HG02938 (cell line): Measurements from ENCODE around the gene LDLRAD2.
"Not testable (repeated sequence)": the region's sequence is repeated elsewhere in the genome, so short reads cannot be mapped to it uniquely, and the experiment has no call there.

ENCODE experiments used
- ATAC-seq: cut with Tn5 transposase; IDR thresholded peaks from one replicate; pipeline ENCODE4 v1.9.1; 2021; ENCODE audit warnings: mild to moderate bottlenecking, moderate library complexity; ENCODE audit not compliant: unreplicated experiment

LDLRAD2 gene

GRCh38 chr1:21811875-21812305, at the start of gene LDLRAD2:
Gene LDLRAD2 (plus strand): TSS chr1:21812265. CDS start chr1:21812452, 187 bp downstream.
- ATAC-seq: no peak

DNA sequence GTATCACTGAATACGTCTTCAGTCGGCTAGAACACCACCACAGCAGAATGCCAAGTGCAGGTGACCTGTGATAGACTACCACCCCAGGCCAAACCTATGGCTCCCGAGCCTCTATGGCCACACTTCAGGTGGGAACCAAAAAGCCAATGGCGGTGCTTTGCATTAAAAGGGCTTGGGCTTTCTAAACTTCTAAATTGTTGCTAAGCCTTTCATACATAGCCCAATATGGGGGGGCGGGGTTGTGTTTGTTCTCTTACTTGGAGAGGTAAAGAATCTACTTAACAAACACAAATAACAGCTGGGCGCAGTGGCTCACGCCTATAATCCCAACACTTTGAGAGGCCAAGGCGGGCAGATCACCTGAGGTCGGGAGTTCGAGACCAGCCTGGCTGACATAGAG, 48.8 kb upstream of the LDLRAD2 start:
- no peak for ATAC-seq

DNA sequence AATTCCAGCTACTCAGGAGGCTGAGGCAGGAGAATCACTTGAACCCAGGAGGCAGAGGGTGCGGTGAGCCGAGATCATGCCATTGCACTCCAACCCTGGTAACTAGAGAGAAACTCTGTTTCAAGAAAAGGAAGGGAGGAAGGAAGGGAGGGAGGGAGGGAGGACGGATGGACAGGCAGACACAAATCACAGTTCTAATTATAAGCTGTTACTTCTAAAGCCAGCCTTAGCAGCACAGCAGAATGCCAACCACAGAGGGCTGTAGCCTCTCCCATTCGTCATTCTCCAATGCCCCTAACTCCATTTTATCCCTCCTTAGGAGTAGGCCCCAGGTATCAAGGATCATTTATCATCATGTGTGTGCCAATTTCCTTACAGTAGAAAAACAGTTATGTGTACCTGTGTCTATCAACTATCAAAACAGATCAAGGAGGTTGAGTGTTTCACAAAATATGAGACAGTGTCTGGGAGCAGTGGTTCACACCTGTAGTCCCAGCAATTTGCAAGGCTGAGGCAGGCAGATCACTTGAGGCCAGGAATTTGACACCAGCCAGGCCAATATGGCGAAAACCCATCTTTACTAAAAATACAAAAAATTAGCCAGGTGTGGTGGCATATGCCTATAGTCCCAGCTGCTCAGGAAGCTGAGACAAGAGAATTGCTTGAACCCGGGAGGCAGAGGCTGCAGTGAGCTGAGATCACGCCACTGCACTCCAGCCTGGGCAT, 48.2 kb upstream of the LDLRAD2 start:
- no peak for ATAC-seq

DNA sequence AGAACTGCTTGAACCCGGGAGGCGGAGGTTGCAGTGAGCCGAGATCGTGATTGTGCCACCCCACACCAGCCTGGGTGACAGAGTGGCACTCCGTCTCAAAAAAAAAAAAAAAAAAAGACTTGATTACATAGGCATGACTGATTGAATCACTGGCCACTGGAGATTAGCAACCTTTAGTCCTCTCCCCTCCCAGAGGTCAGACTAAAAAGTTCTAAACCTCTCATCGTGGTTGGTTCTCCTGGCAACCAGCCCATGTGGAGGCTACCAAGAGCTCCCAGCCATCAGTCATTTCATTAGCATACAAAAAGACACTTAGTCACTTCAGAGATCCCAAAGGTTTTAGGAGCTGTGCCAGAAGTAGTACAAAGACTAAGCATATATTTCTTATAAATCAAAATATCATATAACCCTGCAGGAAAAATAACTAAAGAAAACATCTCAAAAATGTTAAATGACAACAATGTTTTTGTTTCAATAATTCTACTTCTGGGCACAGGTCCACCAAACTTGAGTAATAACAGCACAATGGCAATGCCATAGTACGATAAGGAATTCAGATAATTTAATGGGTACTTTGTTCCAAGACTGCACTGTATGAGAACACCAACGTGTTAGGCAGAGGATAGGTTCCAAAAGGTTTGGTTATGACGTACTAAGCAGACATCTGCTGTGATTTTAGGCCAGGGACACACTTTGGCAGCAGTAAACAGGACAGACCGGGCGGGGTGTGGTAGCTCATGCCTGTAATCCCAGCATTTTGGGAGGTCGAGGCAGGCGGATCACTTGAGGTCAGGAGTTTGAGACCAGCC, 47.2 kb upstream of the LDLRAD2 start:
- no peak for ATAC-seq

- no peak for ATAC-seq
These were observed 45.9 kb upstream of the LDLRAD2 start for GRCh38 chr1:21766210-21766609.

DNA sequence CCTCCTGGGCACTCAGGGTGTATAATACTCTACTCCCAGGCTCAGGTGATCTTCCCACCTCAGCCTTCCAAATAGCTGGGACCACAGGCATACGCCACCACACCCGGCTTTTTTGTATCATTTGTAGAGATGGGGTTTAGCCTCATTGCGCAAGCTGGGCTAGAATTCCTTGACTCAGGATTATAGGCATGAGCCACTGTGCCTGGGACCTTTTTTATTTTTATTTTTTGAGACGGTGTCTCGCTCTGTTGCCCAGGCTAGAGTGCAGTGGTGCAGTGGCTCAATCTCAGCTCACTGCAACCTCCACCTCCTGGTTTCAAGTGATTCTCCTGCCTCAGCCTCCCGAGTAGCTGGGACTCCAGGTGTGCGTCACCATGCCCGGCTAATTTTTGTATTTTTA, 45.0 kb upstream of the LDLRAD2 start:
- ATAC-seq: not testable (repeated sequence)

- ATAC-seq: no peak
These were observed 41.9 kb upstream of the LDLRAD2 start for GRCh38 chr1:21770201-21770600.

GRCh38 chr1:21770602-21771001, 41.5 kb upstream of the LDLRAD2 start:
- not testable (repeated sequence) for ATAC-seq

- not testable (repeated sequence) for ATAC-seq
These were observed 40.4 kb upstream of the LDLRAD2 start for GRCh38 chr1:21771672-21772071.

- ATAC-seq: no peak
These were observed 38.5 kb upstream of the LDLRAD2 start for GRCh38 chr1:21773585-21773984.

DNA sequence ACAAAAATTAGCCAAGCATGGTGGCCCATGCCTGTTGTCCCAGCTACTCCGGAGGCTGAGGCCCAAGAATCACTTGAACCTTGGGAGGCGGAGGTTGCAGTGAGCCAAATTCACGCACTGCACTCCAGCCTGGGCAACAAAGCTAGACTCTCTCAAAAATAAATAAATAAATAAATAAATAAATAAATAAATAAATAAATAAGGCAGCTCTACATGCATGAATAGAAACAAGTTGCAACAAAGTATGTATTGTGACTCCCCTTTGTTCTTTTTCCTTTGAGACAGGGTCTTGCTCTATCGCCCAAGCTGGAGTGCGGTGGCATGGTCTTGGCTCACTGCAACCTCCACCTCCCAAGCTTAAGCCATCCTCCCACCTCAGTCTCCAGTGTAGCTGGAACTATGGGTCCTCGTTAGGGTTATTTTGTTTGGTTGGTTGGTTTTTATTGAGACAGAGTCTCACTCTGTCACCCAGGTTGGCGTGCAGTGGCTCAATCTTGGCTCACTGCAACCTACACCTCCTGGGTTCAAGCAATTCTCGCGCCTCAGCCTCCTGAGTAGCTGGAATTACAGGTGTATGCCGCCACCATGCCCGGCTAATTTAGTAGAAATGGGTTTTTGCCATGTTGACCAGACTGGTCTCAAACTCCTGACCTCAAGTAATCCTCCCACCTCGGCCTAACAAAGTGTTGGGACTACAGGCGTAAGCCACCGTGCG, 37.1 kb upstream of the LDLRAD2 start:
- no peak for ATAC-seq

GRCh38 chr1:21775550-21775914, 36.5 kb upstream of the LDLRAD2 start:
- ATAC-seq: no peak

- ATAC-seq: no peak
These were observed 36.0 kb upstream of the LDLRAD2 start for GRCh38 chr1:21775985-21776562.

- not testable (repeated sequence) for ATAC-seq
These were observed 35.1 kb upstream of the LDLRAD2 start for GRCh38 chr1:21776925-21777324.

- no peak for ATAC-seq
These were observed 33.7 kb upstream of the LDLRAD2 start for GRCh38 chr1:21778405-21778727.

DNA sequence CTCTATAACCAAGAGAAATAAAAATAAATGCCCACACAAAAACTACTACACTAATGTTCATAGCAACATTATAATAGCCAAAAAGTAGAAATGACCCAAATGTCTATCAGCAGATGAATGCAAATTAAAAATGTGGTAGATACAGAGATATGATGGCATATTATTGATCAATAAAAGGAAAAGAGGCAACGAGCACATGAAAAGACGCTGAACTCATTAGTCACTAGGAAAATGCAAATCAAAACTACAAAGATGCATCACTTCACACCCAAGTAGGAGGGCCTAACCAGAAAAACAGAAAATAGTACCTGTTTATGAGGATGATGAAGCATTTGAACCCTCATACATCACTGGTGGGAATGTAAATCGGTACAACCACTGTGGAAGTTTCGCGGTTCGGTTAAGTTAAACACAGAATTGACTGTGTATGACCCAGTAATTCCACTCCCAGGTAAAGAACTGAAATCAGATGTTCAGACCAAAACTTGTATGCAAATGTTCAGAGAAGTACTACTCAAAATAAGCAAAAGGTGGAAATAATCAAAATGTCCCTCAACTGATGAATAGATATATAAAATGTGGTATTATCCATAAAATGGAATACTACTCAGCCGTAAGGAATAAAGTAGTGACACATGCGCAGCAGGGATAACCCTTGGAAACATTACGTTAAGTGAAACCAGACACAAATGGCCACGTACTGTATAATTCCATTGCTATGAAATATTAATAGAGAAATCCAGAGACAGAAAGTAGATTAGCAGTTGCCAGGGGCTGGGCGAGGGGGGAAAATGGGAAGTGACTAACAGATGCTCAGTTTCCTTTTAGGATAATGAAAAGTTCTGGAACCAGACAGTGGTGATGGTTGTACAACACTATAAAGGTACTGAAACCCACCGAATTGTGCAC, 32.2 kb upstream of the LDLRAD2 start:
- ATAC-seq: peak; percentile 32

DNA sequence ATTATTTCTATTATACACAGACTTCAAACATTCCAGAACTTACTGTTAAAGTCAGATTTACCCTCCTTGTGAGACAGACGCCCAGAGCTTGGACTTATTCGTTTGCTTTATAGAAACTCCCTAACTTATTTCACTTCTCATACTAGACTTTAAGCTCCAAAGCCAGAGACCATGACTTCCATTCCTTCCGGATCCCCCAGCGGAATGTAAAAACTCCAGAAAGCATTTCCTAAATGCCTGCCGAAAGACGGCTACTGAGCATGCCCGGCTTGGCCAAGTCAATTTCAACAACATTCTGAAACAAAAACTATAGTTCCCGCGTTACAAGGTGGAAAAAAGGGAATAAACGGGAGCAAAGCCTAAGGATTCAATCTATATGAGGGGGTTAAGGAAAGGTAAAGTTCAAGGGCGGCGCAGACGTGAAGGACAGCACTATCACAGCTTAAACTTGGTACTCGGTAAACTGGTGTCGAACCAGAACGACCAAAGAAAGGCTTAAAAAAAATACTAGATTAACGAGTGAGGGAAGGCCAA, 30.2 kb upstream of the LDLRAD2 start:
- ATAC-seq: peak; percentile 12

- peak; percentile 18 for ATAC-seq
These were observed 29.7 kb upstream of the LDLRAD2 start for GRCh38 chr1:21782349-21782867.

DNA sequence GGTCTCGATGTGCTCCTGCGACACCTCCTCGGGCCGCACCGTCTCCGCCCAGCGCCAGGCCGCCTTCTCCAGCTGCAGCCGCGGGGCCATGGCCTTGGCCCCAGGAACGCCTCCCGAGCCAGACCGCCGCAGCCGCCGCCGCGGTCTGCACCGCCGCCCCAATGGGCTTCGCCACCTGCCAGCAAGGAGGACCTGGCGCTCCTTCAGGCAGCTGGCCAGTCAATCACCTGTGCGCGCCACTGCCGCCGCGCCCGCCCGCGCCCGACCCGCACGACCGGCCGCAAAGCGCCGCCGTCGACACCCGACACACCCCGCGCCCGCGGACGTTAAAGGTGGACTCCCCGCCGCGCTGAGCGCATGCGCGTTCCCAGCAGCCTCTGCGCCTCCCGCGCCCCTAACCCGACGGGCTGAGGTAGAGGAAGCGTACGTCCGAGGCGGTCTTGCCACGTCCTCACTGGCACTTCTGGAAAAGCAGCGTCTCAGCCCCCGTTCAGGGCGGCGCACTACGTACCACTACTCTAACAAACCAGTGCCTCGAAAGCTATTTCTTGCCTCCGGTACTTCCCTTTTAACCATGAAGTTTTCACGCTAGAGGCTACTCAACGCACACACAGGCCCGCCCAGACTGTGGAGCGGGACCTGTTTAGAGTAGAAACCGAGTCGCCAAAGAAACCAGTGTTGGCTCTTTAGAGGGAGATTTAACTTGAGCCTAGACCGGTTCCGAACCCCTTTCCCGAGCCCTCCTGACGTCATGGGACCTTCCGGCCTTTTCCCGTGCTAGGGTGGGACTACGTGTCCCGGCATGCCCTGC, 29.0 kb upstream of the LDLRAD2 start, which contains the start of gene USP48:
USP48 (minus strand) TSS at position 282 of the 811 bp plus-strand sequence; CDS start at position 90, 192 bp downstream.
- peak; percentile 55 for ATAC-seq
